Inflammatory macrophage treated with lipopolysaccharide for 4 hours (primary cell): ENCODE data around the gene NF2.

Experiments
- DNase-seq: peaks from one replicate; pipeline ENCODE4 v3.0.0-alpha.2; 2020

Gene NF2

DNA sequence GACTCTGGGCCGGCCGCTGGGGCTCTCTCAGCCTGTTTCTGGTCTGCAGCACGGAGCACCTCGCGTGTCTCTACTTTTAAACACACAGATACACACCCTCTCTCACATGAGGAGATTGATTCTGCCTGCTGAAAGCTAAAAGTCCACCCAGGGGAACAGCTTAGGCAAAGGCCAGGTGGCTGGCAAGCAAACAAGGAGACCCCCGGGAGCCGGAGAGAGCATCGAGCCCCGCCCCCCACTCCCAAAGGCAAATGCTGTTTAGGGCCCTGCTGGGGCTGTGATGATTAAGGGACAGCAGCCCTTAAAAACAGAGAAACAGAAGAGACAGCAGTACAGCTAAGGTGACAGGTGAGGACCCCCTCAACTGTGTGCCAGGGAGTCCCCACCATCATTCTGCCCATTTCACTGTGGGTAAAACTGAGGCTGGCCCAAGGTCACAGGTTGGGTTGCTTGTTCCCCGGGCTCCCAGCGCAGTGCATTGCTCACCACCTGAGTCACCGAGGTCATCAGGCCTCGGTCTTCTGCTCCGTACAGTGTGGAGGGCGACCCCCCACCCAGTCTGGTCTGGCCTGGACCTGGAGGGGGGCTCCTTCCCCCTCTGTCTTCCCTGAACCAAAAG, 123.2 kb downstream of the NF2 start:
- no peak for DNase-seq

DNA sequence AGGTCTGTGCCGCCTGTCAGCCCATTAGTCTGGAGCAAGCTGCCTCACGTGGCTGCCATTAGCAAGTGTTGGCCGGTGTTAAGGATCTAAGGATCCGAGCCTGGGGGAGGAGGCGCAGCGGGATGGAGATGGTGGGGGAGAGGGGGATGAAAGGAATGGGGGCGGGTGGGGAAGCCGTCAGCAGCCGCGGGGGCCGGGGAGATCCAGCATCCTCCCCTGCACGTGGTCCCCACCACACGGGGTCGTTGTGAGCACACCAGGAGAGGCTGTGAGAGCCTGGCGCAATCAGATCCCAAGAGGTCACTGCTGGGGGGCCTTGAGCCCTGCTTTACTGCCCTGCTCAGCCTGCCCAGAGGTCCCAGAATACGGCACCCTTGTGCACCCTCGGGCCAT, 123.7 kb downstream of the NF2 start:
- DNase-seq: peak; percentile 4

DNA sequence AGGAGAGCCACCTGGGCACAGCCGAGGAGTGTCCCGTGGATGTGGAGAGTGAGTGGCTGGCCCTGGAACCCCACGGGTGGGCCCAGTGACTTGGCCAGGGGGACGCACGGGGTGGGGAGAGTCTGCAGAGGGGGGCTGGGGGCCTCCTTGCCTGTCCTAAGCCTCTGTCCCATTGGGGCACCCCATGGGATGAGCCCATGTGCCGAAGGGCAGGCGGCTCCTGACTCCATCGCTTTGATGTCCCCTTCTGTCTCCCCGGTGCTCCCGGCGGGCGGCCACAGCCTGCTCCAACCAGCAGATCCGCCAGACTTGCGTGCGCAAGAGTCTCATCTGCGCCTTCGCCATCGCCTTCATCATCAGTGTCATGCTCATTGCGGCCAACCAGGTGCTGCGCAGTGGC, 125.7 kb downstream of the NF2 start:
- DNase-seq: no peak

DNA sequence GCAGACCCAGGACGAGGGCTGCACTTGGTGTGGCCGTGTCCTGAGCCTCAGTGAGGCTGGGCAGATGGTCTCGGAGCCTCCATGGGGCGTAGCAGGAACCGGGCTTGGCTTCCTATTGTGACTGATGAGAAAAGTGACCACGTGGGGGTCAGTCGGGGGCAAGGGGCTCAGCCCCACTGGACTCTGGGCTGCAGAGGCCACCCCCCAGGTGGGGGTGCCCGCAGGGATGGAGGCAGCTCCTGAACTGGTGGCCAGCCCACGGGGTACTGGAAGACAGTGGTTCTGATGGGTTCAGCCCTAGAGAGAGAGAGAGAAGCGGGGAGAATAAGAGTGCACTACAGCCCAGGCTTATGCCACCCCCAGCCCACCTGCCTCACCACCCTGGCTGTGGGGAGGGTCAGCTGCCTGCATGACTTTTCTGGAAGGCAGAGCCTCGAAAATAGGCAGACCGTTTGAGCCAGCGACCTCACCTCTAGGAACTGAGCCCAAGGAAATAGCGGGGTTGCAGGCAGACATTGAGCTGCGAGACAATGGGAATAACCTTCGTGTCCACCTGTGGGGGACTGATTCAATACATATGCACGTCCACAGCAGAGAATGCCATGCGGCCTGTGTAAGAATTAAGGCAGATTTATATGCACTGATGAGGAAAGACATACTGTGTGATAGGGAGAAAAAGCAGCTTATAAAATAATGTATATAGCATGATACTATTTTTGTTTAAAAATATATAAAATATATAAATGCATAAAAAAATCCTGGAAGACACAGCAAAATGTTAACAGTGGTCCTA, 127.8 kb downstream of the NF2 start:
- DNase-seq: no peak

DNA sequence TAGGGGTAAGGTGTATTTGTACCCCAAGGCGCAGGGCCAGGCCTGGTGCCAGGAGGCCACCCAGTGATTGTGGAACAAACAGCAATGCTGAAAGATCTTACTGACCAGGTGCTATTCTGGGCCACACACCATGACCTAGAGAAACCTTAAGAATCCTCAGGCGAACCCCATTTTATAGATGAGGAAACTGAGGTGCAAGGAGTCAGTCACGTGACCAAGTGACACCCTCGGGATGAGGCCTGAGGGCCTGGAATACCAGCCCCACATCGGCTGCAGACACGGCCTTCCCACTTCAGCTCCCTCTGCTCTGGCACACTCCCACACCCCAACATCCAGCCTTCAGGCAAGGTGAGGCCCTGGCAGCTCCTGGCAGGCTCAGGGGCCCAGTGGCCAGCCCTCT, 129.4 kb downstream of the NF2 start:
- no peak for DNase-seq

DNA sequence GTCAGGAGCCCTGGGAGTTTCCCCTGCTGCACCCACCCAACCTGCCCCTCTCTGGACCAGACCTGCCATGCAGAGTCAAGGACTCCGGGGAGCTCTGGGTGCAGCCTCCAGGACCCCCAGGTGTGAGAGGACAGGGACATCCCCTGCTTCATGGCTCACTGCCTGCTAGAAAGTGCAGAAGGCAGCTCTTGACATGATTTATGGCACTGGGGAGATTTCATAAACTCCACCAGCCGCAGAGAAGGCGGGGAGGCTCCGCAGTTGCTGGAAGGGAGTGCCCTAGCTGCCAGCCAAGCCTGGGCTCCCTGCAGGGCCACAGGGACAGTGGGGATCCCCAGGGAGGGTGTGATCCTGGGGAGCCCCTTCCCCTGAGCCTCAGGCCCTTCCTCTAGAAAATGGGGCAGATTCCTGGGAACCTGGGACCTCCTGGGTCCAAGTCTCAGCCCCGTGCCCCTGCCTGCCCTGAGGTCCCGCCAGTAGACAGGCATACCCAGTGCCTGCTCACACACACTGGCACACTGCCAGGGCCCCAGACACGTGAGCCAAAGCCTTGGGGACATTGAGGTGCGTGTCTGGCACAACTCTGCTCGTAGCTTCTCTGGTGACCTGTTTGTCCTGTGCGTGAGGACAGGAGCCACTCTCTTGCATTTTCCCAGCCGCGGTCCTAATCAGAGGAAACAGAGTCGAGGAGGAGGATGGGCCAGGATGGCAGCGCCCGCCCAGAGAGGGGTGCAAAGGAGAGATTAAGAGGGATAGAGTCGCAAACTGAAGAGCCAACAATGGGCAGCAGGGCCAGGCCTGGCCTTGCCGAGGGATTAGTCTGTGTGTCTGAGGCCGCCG, 130.1 kb downstream of the NF2 start:
- no peak for DNase-seq

DNA sequence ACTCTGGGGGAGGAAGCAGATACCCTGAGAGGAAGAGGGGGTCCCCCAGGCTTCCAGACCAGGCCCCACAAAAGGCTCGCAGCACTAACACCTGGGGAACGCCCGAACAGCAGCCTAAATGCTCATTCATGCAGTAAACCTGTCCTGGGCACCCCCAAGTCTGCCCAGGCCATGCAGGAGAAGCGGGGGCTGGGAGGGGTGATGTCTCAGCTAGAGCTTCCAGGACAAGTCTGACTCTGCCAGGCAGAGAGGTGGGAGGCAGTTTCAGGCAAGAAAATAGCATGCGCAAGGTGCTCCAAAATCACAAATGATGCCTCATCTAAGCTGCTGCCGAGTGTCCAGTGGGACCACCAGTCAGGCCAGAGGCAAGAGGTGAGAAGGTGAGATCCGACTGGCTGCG, 131.0 kb downstream of the NF2 start:
- no peak for DNase-seq

DNA sequence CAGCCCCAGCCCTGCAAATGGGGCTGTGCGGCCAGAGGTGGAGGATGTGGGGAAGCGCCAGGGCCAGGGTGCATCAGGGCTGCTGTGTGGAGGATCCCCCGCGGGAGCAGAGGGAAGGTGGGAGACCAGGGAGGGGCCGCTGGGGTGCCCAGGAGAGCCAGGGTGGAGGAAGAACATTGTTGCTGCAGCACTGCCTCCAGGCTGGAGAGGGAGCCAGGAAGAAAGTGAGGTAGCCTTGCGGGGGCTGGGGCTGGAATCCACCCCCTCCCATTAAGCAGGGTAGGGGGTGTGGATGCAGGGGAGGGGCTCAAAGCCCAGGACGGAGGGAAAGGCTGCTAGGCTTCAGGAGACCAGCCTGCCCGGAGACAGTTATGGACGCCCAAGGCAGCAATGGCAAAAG, 131.4 kb downstream of the NF2 start:
- no peak for DNase-seq

DNA sequence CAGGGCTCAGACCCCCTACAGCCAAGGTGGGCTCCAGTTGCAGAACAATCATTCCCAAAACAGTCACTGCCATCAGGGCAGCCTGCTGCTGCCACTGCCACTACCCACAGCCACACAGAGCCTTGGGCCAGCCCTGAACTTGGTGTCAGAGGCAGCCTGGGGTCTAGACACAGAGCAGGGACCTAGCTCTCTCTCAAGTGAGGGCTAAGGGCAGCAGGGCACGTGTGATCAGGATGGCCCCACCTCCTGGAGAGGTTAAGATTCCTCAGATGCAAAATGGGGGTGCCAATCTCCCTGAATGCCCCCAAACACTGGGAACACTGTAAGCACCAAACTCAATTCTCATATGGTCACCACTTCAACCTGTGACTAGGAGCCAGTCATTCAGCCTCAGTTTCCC, 132.0 kb downstream of the NF2 start:
- no peak for DNase-seq

DNA sequence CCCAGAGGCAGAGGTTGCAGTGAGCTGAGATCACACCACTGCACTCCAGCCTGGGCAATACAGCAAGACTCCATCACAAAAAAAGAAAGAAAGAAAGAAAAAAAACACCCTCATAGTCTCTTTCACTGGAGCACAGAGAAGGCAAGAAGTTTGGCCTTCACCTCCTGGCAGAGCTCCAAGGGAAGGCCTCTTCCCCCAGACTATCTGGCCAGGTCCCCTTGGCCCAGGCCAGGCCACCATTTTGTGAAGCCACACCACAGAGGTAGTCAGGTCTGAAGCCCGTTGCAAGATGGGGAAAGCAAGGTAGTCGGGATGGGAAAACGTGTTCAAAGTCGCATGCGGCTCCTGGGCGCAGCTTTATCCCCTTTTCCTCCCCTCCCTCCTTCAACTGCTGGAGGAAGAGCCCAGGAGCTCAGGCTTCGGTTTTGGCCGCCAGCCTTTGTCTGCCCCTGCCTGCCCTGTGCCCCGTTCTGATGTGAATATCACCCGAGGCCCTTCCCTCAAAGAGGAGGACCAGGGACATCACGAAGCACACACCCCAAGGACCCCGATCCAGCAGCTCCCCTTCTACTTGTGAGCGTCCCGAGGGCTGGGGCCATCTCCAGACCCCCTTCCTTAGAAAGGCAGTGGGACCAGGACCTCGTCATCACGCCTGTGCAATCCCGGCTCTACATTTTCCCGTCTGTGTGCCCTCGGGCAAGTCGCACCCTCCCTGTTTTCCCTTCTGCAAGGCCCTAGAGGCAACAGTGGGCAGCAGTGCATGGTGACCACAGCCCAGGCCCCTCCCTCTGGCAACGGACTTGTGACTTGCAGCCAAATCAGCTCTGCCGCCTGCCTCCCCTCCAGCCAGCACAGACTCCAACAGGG, 134.1 kb downstream of the NF2 start:
- no peak for DNase-seq

DNA sequence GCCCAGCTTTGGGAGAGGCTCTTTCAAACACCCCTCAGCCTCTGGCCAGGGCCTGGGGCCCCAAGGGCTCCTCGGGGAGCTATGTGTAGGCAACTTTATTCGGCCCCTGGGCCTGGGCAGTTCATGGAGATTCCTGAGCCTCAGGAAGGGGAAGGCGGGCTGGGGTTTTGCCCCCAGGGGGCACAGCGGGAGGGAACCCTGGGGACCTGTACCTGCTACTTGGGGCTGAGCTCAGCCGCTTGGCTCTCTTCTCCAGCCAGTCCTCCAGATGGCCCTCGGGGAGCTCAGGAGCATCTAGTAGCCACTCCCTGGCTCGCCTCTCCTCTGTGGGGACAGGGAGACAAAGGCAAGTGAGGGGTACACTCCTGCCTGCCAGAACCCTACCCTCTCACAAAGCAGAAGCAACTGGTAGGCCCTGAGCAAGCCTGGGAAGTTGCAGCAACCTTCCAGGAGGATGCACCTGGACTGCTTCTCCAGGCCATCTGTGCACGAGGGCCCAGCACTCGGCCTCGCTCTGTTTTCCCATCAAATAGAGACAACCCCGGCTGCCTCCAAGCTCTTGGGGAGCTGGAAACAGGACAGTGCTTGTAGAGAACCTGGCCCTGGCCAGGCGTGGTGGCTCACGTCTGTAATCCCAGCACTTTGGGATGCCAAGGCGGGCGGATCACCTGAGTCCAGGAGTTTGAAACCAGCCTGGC, 134.8 kb downstream of the NF2 start:
- DNase-seq: no peak

DNA sequence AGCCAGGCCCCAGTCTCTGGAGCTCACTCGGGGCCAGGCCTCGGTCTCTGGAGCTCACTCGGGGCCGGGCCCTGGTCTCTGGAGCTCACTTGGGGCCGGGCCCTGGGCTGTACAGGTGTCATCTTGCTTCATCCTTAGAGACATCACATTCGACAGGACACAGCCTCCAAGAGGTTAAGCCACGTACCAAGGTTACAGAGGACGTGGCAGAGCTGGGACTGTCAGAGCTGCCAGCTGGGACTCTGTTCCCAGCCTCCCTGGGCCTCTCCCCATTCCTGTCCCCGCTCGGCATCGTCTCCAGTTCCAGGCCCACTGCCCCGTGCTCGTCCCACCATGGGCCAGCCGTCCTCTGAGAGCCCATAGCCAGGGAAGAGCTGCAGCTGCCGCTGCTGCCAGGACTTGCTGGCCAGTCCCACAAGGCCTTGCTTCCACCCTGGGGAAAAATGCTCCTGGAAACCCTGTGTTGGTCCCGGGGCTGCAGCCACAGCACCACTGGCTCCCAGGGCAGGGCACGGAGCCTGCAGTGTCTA, 136.0 kb downstream of the NF2 start:
- no peak for DNase-seq

DNA sequence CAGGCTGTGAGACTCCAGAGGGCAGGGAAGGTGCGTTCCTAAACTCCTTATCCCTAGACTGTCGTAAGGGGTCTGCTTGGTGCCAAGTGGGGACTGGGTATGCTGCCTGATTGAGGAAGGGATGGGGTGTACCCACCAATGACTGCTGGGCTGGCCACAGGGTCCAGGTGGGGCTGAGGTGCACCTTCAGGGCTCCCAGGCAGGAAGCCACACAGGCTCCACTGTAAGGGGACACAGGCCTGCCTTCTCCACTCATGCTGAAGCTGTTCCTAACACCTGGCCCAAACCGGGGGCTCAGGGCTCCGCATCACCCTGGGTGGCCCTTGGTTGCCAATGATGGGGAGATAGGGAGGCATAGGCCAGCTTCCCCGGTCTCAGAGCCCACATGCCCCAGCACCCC, 136.8 kb downstream of the NF2 start:
- no peak for DNase-seq

DNA sequence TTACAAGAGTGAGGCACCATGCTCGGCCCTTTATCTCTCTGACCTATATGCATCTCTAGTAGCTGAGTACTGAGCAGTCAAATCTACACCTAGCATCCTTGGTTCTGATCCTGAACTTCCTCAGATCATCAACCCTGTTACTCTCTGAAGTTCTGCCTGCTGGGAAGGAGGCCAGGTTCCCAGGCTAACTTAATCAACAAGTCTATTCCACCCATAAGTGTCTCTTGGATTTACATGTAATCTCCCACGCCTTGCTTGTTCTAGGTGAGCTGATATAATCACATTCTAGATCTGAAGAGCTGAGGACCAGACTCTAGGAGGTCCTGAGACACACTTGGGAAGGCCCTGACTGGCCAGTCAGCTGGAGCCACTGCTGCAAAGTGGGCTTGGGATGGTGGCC, 138.5 kb downstream of the NF2 start:
- no peak for DNase-seq

DNA sequence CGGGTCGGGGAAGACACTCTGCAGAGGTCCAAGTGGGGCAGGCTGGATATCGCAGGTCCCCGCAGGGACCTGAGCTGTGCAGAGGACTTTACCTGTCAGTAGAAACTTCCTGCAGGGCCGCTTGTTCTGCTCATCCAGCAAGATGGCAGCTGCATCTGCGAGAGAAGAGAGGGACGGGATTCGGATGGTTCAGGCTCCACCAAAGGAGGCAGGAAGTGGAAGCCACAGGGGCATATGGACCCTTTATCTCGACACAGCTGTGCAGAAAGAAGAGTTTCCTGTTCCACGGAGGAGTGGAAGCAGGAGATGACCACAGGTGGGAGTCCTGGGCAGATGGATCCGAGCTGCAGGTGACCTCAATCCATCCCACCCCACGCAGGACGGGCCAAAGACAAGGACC, 138.9 kb downstream of the NF2 start:
- DNase-seq: no peak

DNA sequence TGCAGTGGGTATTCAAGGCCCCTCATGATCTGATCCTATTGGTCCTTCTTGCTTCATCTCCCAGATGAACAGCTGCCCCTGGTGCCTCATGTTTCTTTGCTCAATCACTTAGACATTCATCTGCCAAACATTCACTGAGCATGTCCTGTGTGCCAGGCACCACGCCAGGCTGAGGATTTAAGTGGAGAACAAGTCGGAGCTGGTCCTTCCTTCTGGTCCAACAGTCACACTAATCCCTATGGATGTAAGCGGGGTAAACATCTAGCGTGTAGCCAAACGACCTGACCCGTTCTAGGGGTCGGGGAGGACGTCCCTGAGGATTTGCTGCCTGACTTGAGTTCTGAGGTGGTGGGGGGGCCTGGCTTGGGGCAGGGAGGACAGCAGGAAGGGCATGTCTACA, 141.5 kb downstream of the NF2 start:
- DNase-seq: no peak

DNA sequence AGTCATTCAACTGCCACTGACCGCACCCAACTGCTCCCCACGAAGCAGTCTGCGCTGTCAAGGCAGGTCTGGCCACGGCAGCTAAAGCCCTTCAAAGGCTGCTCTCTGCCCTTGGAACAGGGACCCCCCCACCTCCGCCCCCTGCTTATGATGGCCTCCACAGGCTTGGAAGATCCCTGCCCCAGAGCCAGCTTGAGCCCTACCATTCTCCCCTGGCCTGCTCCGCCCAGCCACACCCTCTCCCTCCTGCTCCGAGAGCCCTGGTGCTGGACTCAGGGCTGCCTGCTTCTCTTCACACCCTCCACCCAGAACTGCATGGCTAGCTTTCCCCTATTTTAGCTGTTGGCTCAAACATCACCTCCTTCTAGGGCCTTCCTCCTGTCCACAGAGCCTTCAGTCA, 144.4 kb downstream of the NF2 start:
- DNase-seq: no peak
